GM12878 (cell line): ENCODE data around the gene NRXN3. TPM values are rescaled to one million over a fixed set of nuclear protein-coding genes. Genes with fewer than 3 reads are reported as not detected.

Source experiments
- ATAC-seq: fragments of 200-7000 bp; cut with Tn5 transposase; 3 replicates; pipeline ENCODE4 v1.9.1; 2020; ENCODE audit warnings: mild to moderate bottlenecking, moderate library complexity
- BruUV-seq: library from RNA; stranded (reverse); fragments of 400-500 nt; replicated peaks from 2 replicates; lab custom pipeline; 2021; lab: Mats Ljungman, UMichigan
- CTCF ChIA-PET: fragments of 300-600 bp; sonication (Branson Sonifier 250); formaldehyde crosslinking; extraction: SDS; loops from one replicate; lab custom pipeline; 2021; ENCODE audit warnings: inconsistent platforms; lab: Yijun Ruan, JAX
- POLR2A ChIA-PET: fragments of 350-600 bp; formaldehyde crosslinking; extraction: SDS; loops from one replicate; lab custom pipeline; 2021; ENCODE audit warnings: inconsistent platforms; lab: Charles Lee
- RAD21 ChIA-PET: fragments of 300-600 bp; sonication (Branson Sonifier 250); formaldehyde crosslinking; loops from one replicate; lab custom pipeline; 2023; ENCODE audit warnings: antibody characterized with exemption; ENCODE audit not compliant: unreplicated experiment; lab: Charles Lee
- SMC1A ChIA-PET: fragments of 300-600 bp; sonication (Branson Sonifier 250); formaldehyde crosslinking; loops from one replicate; lab custom pipeline; 2023; ENCODE audit not compliant: unreplicated experiment, uncharacterized antibody; lab: Charles Lee
- DNase-seq: peaks from one replicate; pipeline ENCODE4 v3.0.0-alpha.2; 2011; ENCODE audit warnings: low read depth, low spot score
- FAIRE-seq: peaks from 3 replicates; lab custom pipeline; 2011; peaks lifted over from hg19 to GRCh38; lab: Jason Lieb, UNC
- H2AFZ ChIP-seq: 2 replicates; pipeline ENCODE4 v1.6.0; 2011; ENCODE audit warnings: low read depth, low read length, control low read depth; ENCODE audit not compliant: control insufficient read depth
- H3K27ac ChIP-seq: 2 replicates; pipeline ENCODE4 v1.5.1; 2011; ENCODE audit warnings: control low read depth; ENCODE audit not compliant: control insufficient read depth, insufficient read depth
- H3K27me3 ChIP-seq, 2 experiments: replicated peaks in 1 of 2; 2 replicates each; pipeline versions ENCODE4 v1.6.0 to v1.6.1; 2011; ENCODE audit warnings: low read length in 1 of 2; ENCODE audit not compliant: control insufficient read depth in 2 of 2, insufficient read depth in 2 of 2
- H3K36me3 ChIP-seq, 2 experiments: 2 replicates each; pipeline ENCODE4 v1.5.1; 2011; ENCODE audit warnings: low read length in 1 of 2; ENCODE audit not compliant: control insufficient read depth in 2 of 2, insufficient read depth in 2 of 2
- H3K4me1 ChIP-seq: 2 replicates; pipeline ENCODE4 v1.6.1; 2011; ENCODE audit warnings: mild to moderate bottlenecking, low read length, moderate library complexity, mixed read lengths; ENCODE audit not compliant: control insufficient read depth, insufficient read depth
- H3K4me2 ChIP-seq: 2 replicates; pipeline ENCODE4 v1.6.0; 2011; ENCODE audit warnings: control low read depth; ENCODE audit not compliant: control insufficient read depth, insufficient read depth
- H3K4me3 ChIP-seq: fragments of 200-600 bp; sonication (generic); 2 replicates; pipeline ENCODE4 v1.5.1; 2016
- H3K79me2 ChIP-seq: 2 replicates; pipeline ENCODE4 v1.6.0; 2011; ENCODE audit warnings: low read length; ENCODE audit not compliant: control insufficient read depth, insufficient read depth
- H3K9ac ChIP-seq: 2 replicates; pipeline ENCODE4 v1.8.0; 2011; ENCODE audit warnings: low read length, control low read depth, mixed read lengths; ENCODE audit not compliant: control insufficient read depth, insufficient read depth
- H3K9me3 ChIP-seq: replicated peaks from 3 replicates; pipeline ENCODE4 v1.5.1; 2011; ENCODE audit warnings: mild to moderate bottlenecking, low read length; ENCODE audit not compliant: control insufficient read depth, insufficient read depth
- H4K20me1 ChIP-seq: 2 replicates; pipeline ENCODE4 v1.6.0; 2011; ENCODE audit not compliant: control insufficient read depth, insufficient read depth
- ASH2L ChIP-seq: fragments of 300-600, 200-600 bp; sonication (generic); IDR thresholded peaks from 2 replicates; pipeline ENCODE4 v1.6.1; 2017; ENCODE audit warnings: low read depth, mild to moderate bottlenecking, borderline replicate concordance
- RFX5 ChIP-seq: IDR thresholded peaks from 2 replicates; pipeline ENCODE4 v1.6.1; 2011; ENCODE audit warnings: low read depth, low read length, improper control_type of control experiment
- SREBF2 ChIP-seq: IDR thresholded peaks from 2 replicates; pipeline ENCODE4 v1.6.1; 2012; ENCODE audit warnings: mild to moderate bottlenecking, low read length
- ZNF384 ChIP-seq: IDR thresholded peaks from 2 replicates; pipeline ENCODE4 v1.6.1; 2012; ENCODE audit warnings: low read depth, mild to moderate bottlenecking, low read length, improper control_type of control experiment, borderline replicate concordance
- WGBS: methylation state at CpG from one replicate; pipeline ENCODE4 v1.1.6; 2016; ENCODE audit warnings: low lambda C conversion rate; ENCODE audit not compliant: insufficient replicate concordance, insufficient coverage; ENCODE audit errors: missing lambda C conversion rate; 5-methylcytosine and 5-hydroxymethylcytosine counted together
- in situ Hi-C: fragments of 300-500 bp; cut with MboI; formaldehyde crosslinking; loops from 9 replicates; pipeline ENCODE4 v1.14.3; 2018; ENCODE audit warnings: mixed read lengths
- intact Hi-C: fragments of 100-400 bp; cut with micrococcal nuclease; formaldehyde crosslinking; loops from one replicate; pipeline ENCODE4 v1.14.2; 2022; ENCODE audit not compliant: unreplicated experiment
- polyA plus RNA-seq, 11 experiments: library from polyadenylated mRNA; depleted of rRNA in 4 of 11; unstranded in 6 of 11; stranded (reverse) in 5 of 11; fragments of >200 nt; fragmentation: Nextera tagmentation in 4 of 11; fragmentation: Illumina TruSeq in 1 of 11; extraction: Ambion mirVana in 4 of 11; extraction: Trizol in 1 of 11; gene quantifications; 1 replicate in 1 of 11; 2 replicates in 10 of 11; pipeline versions ENCODE4 v1.2.1 to v1.2.3, GENCODE V29; 2011 to 2016; ENCODE audit warnings: inconsistent platforms in 2 of 11, missing spikeins in 2 of 11, low read depth in 1 of 11
- total RNA-seq, 4 experiments: library from RNA; depleted of rRNA in 3 of 4; stranded (reverse); fragments of >200 nt in 3 of 4; fragmentation: Illumina TruSeq in 1 of 4; extraction: Trizol in 1 of 4; gene quantifications; 2 replicates each; pipeline versions ENCODE4 v1.2.1 to v1.2.3, GENCODE V29; 2013 to 2021
- TF ChIP-seq, protein P1 (sequence below): IDR thresholded peaks from 2 replicates; pipeline ENCODE4 v1.6.1; 2011; ENCODE audit warnings: low read depth, mild to moderate bottlenecking, low read length, moderate library complexity, borderline replicate concordance; ENCODE audit errors: extremely low read depth

NRXN3 gene
- total and polyA plus RNA-seq, 10 of the 15 experiments (the other 5 are each of a cell fraction or from before 2014, with no cell fraction given), result 0.52 to 3.3 (median 1.4) TPM

DNA sequence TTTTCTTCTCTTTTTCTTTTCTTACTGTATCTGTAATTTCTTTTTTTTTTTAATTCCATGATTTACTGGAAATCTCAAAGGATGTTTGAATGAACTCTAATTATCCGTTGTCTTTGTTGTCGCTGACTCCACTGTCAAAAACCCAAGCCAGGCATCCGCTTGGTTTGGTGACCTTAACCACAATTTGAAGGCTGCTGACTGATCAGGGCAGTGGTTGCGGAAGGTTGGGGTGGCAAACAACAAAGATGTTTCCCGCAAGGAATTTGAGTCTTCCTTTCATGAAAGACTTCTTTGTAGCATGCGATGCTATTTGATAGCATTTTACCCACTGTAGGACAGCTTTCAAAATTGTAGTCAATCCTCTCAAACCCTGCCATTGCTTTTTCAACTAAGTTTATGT lies 1027.3 kb downstream of the NRXN3 start:
- H3K4me2 ChIP-seq, result no peak overlapping the region
- no peak overlapping the region for H3K4me3 ChIP-seq
- no peaks in the 10 kb centered on the region for H3K9me3 ChIP-seq
- H4K20me1 ChIP-seq, result no peaks in the 10 kb centered on the region
- FAIRE-seq (no peak), ATAC-seq (no peak), DNase-seq (no peak)
- intact Hi-C loops (no loop called here), in situ Hi-C loops (no loop called here)
- no peaks in the 10 kb centered on the region for H3K4me1 ChIP-seq
- no peaks in the 10 kb centered on the region for H3K36me3 ChIP-seq
- CTCF ChIA-PET, result no interaction called here
- no peak overlapping the region for H3K27ac ChIP-seq
- RAD21 ChIA-PET, result no interaction called here
- SMC1A ChIA-PET, result no interaction called here
- H2AFZ ChIP-seq, result no peak overlapping the region
- 80% methylated on average over 6 of the region's 6 CpGs for WGBS
- POLR2A ChIA-PET, result no interaction called here
- H3K27me3 ChIP-seq, result no peaks in the 10 kb centered on the region
- no peak overlapping the region for H3K9ac ChIP-seq
- TF ChIP-seq, protein P1, sequence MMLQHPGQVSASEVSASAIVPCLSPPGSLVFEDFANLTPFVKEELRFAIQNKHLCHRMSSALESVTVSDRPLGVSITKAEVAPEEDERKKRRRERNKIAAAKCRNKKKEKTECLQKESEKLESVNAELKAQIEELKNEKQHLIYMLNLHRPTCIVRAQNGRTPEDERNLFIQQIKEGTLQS, result no peak
- BruUV-seq, result no TSS peak
- no peaks in the 10 kb centered on the region for H3K79me2 ChIP-seq

DNA sequence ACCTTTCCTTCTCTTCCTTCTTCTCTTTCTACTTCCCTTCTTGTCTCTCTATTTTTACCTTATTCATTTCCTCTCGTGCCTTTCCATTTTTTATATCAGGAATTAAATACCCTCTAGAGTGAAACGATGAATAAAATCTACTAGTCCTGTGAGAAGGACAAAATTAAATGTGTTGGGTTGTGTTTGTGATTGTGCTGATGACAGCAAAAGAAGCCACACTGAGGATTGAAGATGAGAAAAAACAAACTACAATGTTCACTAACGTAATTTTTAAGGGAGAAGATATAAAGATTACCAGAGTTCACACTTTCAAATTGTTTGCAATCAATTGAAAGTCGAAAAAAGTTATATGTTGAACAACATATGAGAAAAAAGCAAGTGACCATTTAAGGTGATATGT lies 1029.0 kb downstream of the NRXN3 start:
- TF ChIP-seq ZNF384, result no peak
- TF ChIP-seq ASH2L, result no peak
- no peak for TF ChIP-seq RFX5
- TF ChIP-seq SREBF2, result no peak
- intact Hi-C loops, result no loop called here
- ChIA-PET SMC1A (no interaction called here), CTCF (no interaction called here), RAD21 (no interaction called here), POLR2A (no interaction called here)
- H3K4me1 ChIP-seq, result no peaks in the 10 kb centered on the region
- no TSS peak for BruUV-seq
- no peaks in the 10 kb centered on the region for H4K20me1 ChIP-seq
- FAIRE-seq (no peak), ATAC-seq (no peak), DNase-seq (no peak)
- H3K9me3 ChIP-seq, result no peaks in the 10 kb centered on the region
- no peaks in the 10 kb centered on the region for H3K36me3 ChIP-seq
- 10% methylated on average over 4 of the region's 4 CpGs for WGBS
- no peak overlapping the region for H3K9ac ChIP-seq
- H3K4me2 ChIP-seq, result no peak overlapping the region
- no peak overlapping the region for H3K4me3 ChIP-seq
- in situ Hi-C loops, result no loop called here
- no peak overlapping the region for H3K27ac ChIP-seq
- H3K27me3 ChIP-seq, result no peaks in the 10 kb centered on the region
- no peak overlapping the region for H2AFZ ChIP-seq
- H3K79me2 ChIP-seq, result no peaks in the 10 kb centered on the region
